Gastroesophageal sphincter (tissue), 4 donors: Measurements from ENCODE around the gene VIPR1. TPM values are rescaled to one million over a fixed set of nuclear protein-coding genes. Genes with fewer than 3 reads are reported as not detected.

Source experiments
- ATAC-seq: fragments of 150-250 bp; one replicate; pipeline ENCODE4 v1.9.1; 2016; ENCODE audit warnings: mild to moderate bottlenecking, moderate library complexity
- H3K27ac ChIP-seq, 4 donors: fragments of 200-600 bp; sonication (generic) in 3 of 4; 1 replicate in 3 of 4; 2 replicates in 1 of 4; pipeline ENCODE4 v1.5.1; 2016 to 2019
- H3K27me3 ChIP-seq: fragments of 200-600 bp; sonication (generic); one replicate; pipeline ENCODE4 v1.5.1; 2019
- H3K36me3 ChIP-seq, 2 donors: fragments of 200-600 bp; sonication (generic); one replicate each; pipeline ENCODE4 v1.5.1; 2019; ENCODE audit warnings: control low read depth in 1 of 2
- H3K4me1 ChIP-seq, 3 donors: fragments of 200-600 bp; sonication (generic); 1 replicate in 2 of 3; 2 replicates in 1 of 3; pipeline ENCODE4 v1.5.1; 2016 to 2019; ENCODE audit warnings: control low read depth in 2 of 3
- H3K4me3 ChIP-seq, 2 donors: fragments of 200-600 bp; sonication (generic); one replicate each; pipeline ENCODE4 v1.5.1; 2019; ENCODE audit warnings: mild to moderate bottlenecking in 1 of 2, moderate library complexity in 1 of 2
- H3K9me3 ChIP-seq, 3 donors: fragments of 200-600 bp; sonication (generic); one replicate each; pipeline ENCODE4 v1.5.1; 2017 to 2019; ENCODE audit warnings: control low read depth in 2 of 3
- EP300 ChIP-seq: sonication (generic); formaldehyde crosslinking; IDR thresholded peaks from one replicate; pipeline ENCODE4 v1.6.1; 2017; ENCODE audit warnings: antibody characterized with exemption, mild to moderate bottlenecking
- POLR2A ChIP-seq, 2 donors: fragments of 450-650 bp; IDR thresholded peaks; one replicate each; pipeline ENCODE4 v1.6.1; 2017; ENCODE audit warnings: antibody characterized with exemption in 2 of 2, mild to moderate bottlenecking in 2 of 2, moderate library complexity in 1 of 2
- POLR2AphosphoS5 ChIP-seq: sonication (generic); formaldehyde crosslinking; IDR thresholded peaks from one replicate; pipeline ENCODE4 v1.6.1; 2017; ENCODE audit warnings: antibody characterized with exemption
- WGBS, 2 donors: methylation state at CpG; one replicate each; pipeline ENCODE4 v1.1.5; 2018; ENCODE audit warnings: low coverage in 1 of 2; 5-methylcytosine and 5-hydroxymethylcytosine counted together
- total RNA-seq, 4 donors: library from RNA; depleted of rRNA; stranded (reverse); fragments of >200 nt; gene quantifications; one replicate each; pipeline ENCODE4 v1.1.0, GENCODE V29; 2016
- TF ChIP-seq, protein P1 (sequence below), 4 experiments: fragments of 200-600 bp in 2 of 4; fragments of 450-650 bp in 2 of 4; sonication (generic) in 1 of 4; IDR thresholded peaks; one replicate each; pipeline ENCODE4 v1.5.1; 2017 to 2019; ENCODE audit warnings: antibody characterized with exemption in 4 of 4, mild to moderate bottlenecking in 2 of 4, moderate library complexity in 2 of 4

The VIPR1 gene
- total RNA-seq, 4 donors from 2014 or later: 3.8 to 9.5 (median 5.9) TPM

DNA sequence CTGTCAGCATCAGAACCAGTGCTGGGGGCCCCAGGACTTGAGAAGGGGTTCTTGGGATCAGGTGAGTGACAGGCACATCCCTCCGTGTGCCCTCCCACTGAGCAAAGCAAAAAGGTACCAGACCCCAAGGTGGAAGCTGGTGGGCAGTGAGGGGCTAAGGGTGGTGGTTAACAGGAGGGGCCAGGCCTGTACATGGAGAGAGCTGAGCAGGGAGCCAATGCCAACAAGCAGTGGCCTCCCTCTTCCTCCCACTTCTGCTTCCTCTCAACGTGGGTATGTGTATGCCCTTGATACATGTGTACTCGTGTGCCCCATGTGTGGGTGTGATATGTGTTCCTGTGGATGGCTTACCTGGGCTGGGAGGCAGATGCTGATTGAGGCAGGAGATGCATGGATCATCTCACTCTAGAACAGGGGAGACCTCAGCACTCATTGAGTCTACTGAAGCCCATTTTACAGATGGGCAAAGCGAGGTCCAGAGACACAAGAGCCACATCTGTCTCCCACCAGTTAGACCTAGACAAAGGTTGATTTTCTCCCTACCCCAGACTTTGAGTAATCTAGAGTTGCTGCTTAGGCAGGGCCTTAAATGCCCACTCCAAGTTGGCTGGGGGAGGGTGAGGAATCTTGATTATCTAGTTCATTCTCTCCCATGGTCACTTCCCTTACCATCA is 945 bp downstream of the VIPR1 start:
- Histone ChIP-seq H3K27me3 (peaks cover 49% of the 10 kb centered on the region), H3K4me3 (peak overlapping the region in 1 of 2 donors; percentile 58), H3K4me1 (peaks cover 0 to 22% (median 11%) of the 10 kb centered on the region in 3 donors), H3K27ac (no peak overlapping the region), H3K36me3 (no peaks in the 10 kb centered on the region), H3K9me3 (no peaks in the 10 kb centered on the region)
- WGBS, 2 donors: 100% methylated on average over 1 of the region's 4 CpGs; no CpG with 5 or more reads in 1 of the 2 donors
- no peak for ATAC-seq
- TF ChIP-seq POLR2AphosphoS5 (no peak), POLR2A (IDR thresholded peaks at IDR 0.05) (no peak), EP300 (no peak)
- TF ChIP-seq, protein P1, sequence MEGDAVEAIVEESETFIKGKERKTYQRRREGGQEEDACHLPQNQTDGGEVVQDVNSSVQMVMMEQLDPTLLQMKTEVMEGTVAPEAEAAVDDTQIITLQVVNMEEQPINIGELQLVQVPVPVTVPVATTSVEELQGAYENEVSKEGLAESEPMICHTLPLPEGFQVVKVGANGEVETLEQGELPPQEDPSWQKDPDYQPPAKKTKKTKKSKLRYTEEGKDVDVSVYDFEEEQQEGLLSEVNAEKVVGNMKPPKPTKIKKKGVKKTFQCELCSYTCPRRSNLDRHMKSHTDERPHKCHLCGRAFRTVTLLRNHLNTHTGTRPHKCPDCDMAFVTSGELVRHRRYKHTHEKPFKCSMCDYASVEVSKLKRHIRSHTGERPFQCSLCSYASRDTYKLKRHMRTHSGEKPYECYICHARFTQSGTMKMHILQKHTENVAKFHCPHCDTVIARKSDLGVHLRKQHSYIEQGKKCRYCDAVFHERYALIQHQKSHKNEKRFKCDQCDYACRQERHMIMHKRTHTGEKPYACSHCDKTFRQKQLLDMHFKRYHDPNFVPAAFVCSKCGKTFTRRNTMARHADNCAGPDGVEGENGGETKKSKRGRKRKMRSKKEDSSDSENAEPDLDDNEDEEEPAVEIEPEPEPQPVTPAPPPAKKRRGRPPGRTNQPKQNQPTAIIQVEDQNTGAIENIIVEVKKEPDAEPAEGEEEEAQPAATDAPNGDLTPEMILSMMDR (IDR thresholded peaks at IDR 0.05): no peak

DNA sequence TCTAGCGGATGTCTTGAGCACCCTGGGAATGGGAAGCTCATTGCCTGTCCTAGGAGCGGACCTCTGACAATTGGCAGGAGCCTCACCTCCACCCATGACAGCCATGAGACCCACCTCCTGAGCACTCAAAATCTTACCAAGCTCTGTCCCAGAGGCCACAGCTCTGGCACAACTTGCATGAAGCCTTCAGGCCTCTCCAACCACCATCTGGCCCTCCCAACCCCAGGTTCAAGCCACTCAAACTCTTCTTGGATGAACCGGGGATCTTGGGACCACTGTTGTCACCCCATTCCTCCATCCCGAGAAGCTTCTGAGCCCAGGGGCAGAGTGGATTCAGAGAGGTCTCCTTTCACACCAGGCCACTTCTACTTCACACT is 1.5 kb downstream of the VIPR1 start:
- TF ChIP-seq POLR2AphosphoS5: no peak
- TF ChIP-seq POLR2A (IDR thresholded peaks at IDR 0.05): no peak
- TF ChIP-seq, protein P1 (IDR thresholded peaks at IDR 0.05): no peak
- TF ChIP-seq EP300: no peak
- Histone ChIP-seq H3K27ac (no peak overlapping the region), H3K9me3 (no peaks in the 10 kb centered on the region), H3K36me3 (no peaks in the 10 kb centered on the region), H3K4me1 (peaks cover 0 to 22% (median 11%) of the 10 kb centered on the region in 3 donors), H3K27me3 (peaks cover 44% of the 10 kb centered on the region), H3K4me3 (no peak overlapping the region)
- 86 to 100% methylated on average over 3 of the region's 4 CpGs for WGBS, 2 donors
- no peak for ATAC-seq

- WGBS, 2 donors: 43 to 47% methylated on average over 1 to 4 of the region's 10 CpGs
- Histone ChIP-seq H3K4me1 (peaks cover 0 to 22% (median 11%) of the 10 kb centered on the region in 3 donors), H3K27ac (no peak overlapping the region), H3K36me3 (no peaks in the 10 kb centered on the region), H3K9me3 (no peaks in the 10 kb centered on the region), H3K27me3 (peaks cover 40% of the 10 kb centered on the region), H3K4me3 (no peak overlapping the region)
- ATAC-seq: no peak
- TF ChIP-seq POLR2AphosphoS5 (no peak), POLR2A (IDR thresholded peaks at IDR 0.05) (no peak), EP300 (no peak)
- TF ChIP-seq, protein P1 (IDR thresholded peaks at IDR 0.05): no peak
Measured at GRCh38 chr3:42504334-42505127, 2.1 kb downstream of the VIPR1 start.

DNA sequence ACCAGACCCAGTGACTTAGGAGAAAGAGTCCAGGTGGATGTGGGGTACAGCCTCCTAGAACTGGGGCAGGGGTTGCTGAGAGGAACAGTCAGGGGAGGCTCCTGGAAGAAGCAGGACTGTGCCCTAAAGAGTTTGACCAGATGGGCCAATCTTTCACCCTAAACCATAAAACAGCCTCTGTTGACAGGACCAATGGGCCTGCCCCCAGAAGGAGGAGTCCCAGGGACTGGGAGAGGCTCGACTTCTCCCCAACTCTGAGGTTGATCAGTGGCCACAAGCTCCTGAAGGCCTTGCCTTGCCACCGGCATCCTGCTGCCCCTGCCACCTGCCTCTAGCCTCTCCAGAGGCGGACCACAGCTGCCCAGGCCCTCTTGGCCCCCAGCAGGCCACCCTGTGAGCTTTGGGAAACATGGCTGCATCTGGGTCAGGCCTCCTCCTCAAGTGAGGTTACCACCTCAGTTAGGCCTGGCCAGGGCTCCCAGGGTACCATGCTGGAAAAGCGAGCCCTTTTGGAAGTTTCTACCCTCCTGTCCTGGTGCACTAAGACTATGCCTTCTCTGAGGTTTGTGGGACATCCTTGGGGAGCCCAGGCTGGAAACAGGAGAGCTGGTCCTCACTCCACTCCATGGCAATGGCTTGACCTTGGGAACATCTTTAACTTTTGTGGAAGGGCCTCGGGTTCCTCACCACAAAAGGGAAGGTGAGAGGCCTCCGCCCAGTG is 2.8 kb downstream of the VIPR1 start:
- Histone ChIP-seq H3K9me3 (no peaks in the 10 kb centered on the region), H3K27ac (no peak overlapping the region), H3K4me3 (no peak overlapping the region), H3K4me1 (peaks cover 0 to 22% (median 11%) of the 10 kb centered on the region in 3 donors), H3K27me3 (peaks cover 40% of the 10 kb centered on the region), H3K36me3 (no peaks in the 10 kb centered on the region)
- 92% methylated on average over 2 of the region's 6 CpGs; no CpG with 5 or more reads in 1 of the 2 donors for WGBS, 2 donors
- TF ChIP-seq POLR2A (IDR thresholded peaks at IDR 0.05) (no peak), POLR2AphosphoS5 (no peak), EP300 (no peak)
- TF ChIP-seq, protein P1 (IDR thresholded peaks at IDR 0.05): no peak
- no peak for ATAC-seq
